Fibroblast of lung (primary cell): Measurements from ENCODE around the gene AKNA. TPM values are rescaled to one million over a fixed set of nuclear protein-coding genes. Genes with fewer than 3 reads are reported as not detected.

Source experiments
- DNase-seq, 2 donors: peaks; one replicate each; pipeline versions ENCODE4 v3.0.0 to v3.0.0-alpha.2; 2010; ENCODE audit warnings: low read depth in 2 of 2
- H2AFZ ChIP-seq: 2 replicates; pipeline ENCODE4 v1.5.1; 2012; ENCODE audit warnings: low read length, control low read depth, inconsistent platforms
- H3K27ac ChIP-seq: 2 replicates; pipeline ENCODE4 v1.5.1; 2011; ENCODE audit warnings: low read length, control low read depth; ENCODE audit not compliant: insufficient read depth
- H3K27me3 ChIP-seq: 2 replicates; pipeline ENCODE4 v1.5.1; 2011; ENCODE audit warnings: mild to moderate bottlenecking, low read length; ENCODE audit not compliant: control insufficient read depth, insufficient read depth
- H3K36me3 ChIP-seq: 2 replicates; pipeline ENCODE4 v1.5.1; 2011; ENCODE audit warnings: low read length; ENCODE audit not compliant: control insufficient read depth, insufficient read depth
- H3K4me1 ChIP-seq: 2 replicates; pipeline ENCODE4 v1.5.1; 2011; ENCODE audit warnings: low read length; ENCODE audit not compliant: control insufficient read depth, insufficient read depth; ENCODE audit errors: extremely low read depth
- H3K4me2 ChIP-seq: 2 replicates; pipeline ENCODE4 v1.5.1; 2011; ENCODE audit warnings: low read length, control low read depth; ENCODE audit not compliant: insufficient read depth; ENCODE audit errors: extremely low read depth
- H3K4me3 ChIP-seq, 4 experiments: fragments of 200-600 bp in 1 of 4; sonication (generic) in 1 of 4; replicated peaks in 1 of 4; 2 replicates each; pipeline ENCODE4 v1.5.1; 2011 to 2016; ENCODE audit warnings: low read length in 4 of 4, low read depth in 3 of 4, mild to moderate bottlenecking in 3 of 4, control low read depth in 2 of 4, inconsistent platforms in 1 of 4, mixed read lengths in 1 of 4; ENCODE audit not compliant: insufficient read depth in 1 of 4; ENCODE audit errors: control extremely low read depth in 1 of 4
- H3K79me2 ChIP-seq: 2 replicates; pipeline ENCODE4 v1.5.1; 2012; ENCODE audit warnings: mild to moderate bottlenecking, low read length, inconsistent platforms; ENCODE audit not compliant: control insufficient read depth, insufficient read depth
- H3K9ac ChIP-seq: 2 replicates; pipeline ENCODE4 v1.5.1; 2011; ENCODE audit warnings: mild to moderate bottlenecking, low read length, control low read depth; ENCODE audit not compliant: insufficient read depth
- H3K9me3 ChIP-seq: 2 replicates; pipeline ENCODE4 v1.5.1; 2012; ENCODE audit warnings: low read depth, low read length; ENCODE audit not compliant: control insufficient read depth, insufficient read depth
- H4K20me1 ChIP-seq: 2 replicates; pipeline ENCODE4 v1.5.1; 2011; ENCODE audit warnings: low read length; ENCODE audit not compliant: control insufficient read depth, insufficient read depth; ENCODE audit errors: extremely low read depth
- EZH2 ChIP-seq: IDR thresholded peaks from 2 replicates; pipeline ENCODE4 v1.5.1; 2012; ENCODE audit warnings: low read length, control low read depth, mild to moderate bottlenecking; ENCODE audit errors: missing control alignments
- polyA plus RNA-seq, 2 donors: library from polyadenylated mRNA; depleted of rRNA in 1 of 2; stranded (reverse) in 1 of 2; unstranded in 1 of 2; fragments of >200 nt; gene quantifications; 2 replicates each; pipeline ENCODE4 v1.2.1, GENCODE V29; 2011 to 2012; ENCODE audit warnings: missing spikeins in 1 of 2
- total RNA-seq: library from RNA; depleted of rRNA; stranded (reverse); fragments of >200 nt; gene quantifications from 2 replicates; pipeline ENCODE4 v1.2.1, GENCODE V29; 2014
- TF ChIP-seq, protein P1 (sequence below), 2 donors: IDR thresholded peaks in 1 of 2; conservative IDR thresholded peaks in 1 of 2; 1 replicate in 1 of 2; 2 replicates in 1 of 2; pipeline ENCODE4 v1.5.1; 2011 to 2012; ENCODE audit warnings: low read length in 2 of 2, control low read depth in 1 of 2, inconsistent platforms in 1 of 2, low read depth in 1 of 2, mild to moderate bottlenecking in 1 of 2

AKNA gene
- total and polyA plus RNA-seq, 2 donors (not counting 1 experiment from before 2014, with no cell fraction given) = 5.6 to 19.3 TPM

- no peaks in the 10 kb centered on the region for H3K36me3 ChIP-seq
- TF ChIP-seq EZH2 = no peak
- TF ChIP-seq, protein P1, sequence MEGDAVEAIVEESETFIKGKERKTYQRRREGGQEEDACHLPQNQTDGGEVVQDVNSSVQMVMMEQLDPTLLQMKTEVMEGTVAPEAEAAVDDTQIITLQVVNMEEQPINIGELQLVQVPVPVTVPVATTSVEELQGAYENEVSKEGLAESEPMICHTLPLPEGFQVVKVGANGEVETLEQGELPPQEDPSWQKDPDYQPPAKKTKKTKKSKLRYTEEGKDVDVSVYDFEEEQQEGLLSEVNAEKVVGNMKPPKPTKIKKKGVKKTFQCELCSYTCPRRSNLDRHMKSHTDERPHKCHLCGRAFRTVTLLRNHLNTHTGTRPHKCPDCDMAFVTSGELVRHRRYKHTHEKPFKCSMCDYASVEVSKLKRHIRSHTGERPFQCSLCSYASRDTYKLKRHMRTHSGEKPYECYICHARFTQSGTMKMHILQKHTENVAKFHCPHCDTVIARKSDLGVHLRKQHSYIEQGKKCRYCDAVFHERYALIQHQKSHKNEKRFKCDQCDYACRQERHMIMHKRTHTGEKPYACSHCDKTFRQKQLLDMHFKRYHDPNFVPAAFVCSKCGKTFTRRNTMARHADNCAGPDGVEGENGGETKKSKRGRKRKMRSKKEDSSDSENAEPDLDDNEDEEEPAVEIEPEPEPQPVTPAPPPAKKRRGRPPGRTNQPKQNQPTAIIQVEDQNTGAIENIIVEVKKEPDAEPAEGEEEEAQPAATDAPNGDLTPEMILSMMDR (conservative IDR thresholded peaks at IDR 0.05 in 1 of 2, IDR thresholded peaks at IDR 0.05 in 1 of 2; ENCODE audit: low read depth in 1 of 2, low read length in 2 of 2) = no peak
- H3K27me3 ChIP-seq = peaks cover 3% of the 10 kb centered on the region
- DNase-seq = no peak
- H3K9ac ChIP-seq = no peak overlapping the region
- H4K20me1 ChIP-seq = no peaks in the 10 kb centered on the region
- no peak overlapping the region for H2AFZ ChIP-seq
- no peak overlapping the region for H3K27ac ChIP-seq
- no peak overlapping the region for H3K4me3 ChIP-seq
- no peaks in the 10 kb centered on the region for H3K9me3 ChIP-seq
- no peaks in the 10 kb centered on the region for H3K4me1 ChIP-seq
- no peaks in the 10 kb centered on the region for H3K79me2 ChIP-seq
- H3K4me2 ChIP-seq = no peak overlapping the region
Measured at GRCh38 chr9:114410910-114411309, 23.1 kb upstream of the AKNA start.

- Histone ChIP-seq H2AFZ (no peak overlapping the region), H3K4me1 (no peaks in the 10 kb centered on the region), H3K4me2 (no peak overlapping the region), H3K9ac (no peak overlapping the region), H3K79me2 (no peaks in the 10 kb centered on the region), H3K27me3 (peaks cover 3% of the 10 kb centered on the region), H4K20me1 (no peaks in the 10 kb centered on the region), H3K4me3 (no peak overlapping the region), H3K9me3 (no peaks in the 10 kb centered on the region), H3K27ac (no peak overlapping the region), H3K36me3 (no peaks in the 10 kb centered on the region)
- DNase-seq = no peak
- TF ChIP-seq EZH2 = no peak
- TF ChIP-seq, protein P1 (conservative IDR thresholded peaks at IDR 0.05 in 1 of 2, IDR thresholded peaks at IDR 0.05 in 1 of 2; ENCODE audit: low read depth in 1 of 2, low read length in 2 of 2) = no peak
Measured at GRCh38 chr9:114409842-114410241, 22.1 kb upstream of the AKNA start.

DNA sequence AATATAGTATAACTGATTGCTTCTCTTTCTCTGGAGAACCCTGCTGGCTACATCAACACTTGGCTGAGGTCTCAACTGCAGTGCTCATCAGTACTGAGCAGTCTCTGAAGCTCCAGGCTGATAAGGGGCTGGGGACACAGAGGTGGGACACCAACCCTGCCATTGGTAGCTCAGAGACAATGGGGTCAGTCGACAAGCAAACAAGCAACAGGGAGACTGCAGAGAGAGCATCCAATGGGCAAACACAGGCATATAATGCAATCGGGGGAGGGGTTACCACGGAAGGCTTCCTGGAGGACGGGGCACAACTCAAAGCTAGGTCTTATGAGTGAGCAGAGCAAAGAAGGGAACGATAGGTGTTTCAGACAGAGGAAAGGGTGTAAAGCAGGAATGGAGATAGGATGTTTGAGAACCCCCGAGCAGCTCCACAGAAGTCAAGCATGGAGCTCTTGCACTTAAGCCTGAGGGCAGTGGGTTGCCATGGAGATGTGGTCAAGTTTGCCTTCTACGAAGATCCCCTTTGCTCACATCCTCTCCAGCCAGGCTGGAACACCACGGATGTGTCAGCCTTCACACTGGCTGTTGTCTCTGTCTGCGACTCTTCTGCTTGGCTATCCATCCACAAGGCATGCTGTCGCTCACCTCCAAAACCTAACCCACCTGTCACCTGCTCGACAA, 21.5 kb upstream of the AKNA start:
- Histone ChIP-seq H2AFZ (no peak overlapping the region), H3K4me3 (no peak overlapping the region), H4K20me1 (no peaks in the 10 kb centered on the region), H3K27me3 (peaks cover 3% of the 10 kb centered on the region), H3K9ac (no peak overlapping the region), H3K9me3 (no peaks in the 10 kb centered on the region), H3K4me1 (no peaks in the 10 kb centered on the region), H3K36me3 (no peaks in the 10 kb centered on the region), H3K4me2 (no peak overlapping the region), H3K79me2 (no peaks in the 10 kb centered on the region), H3K27ac (no peak overlapping the region)
- TF ChIP-seq, protein P1 (conservative IDR thresholded peaks at IDR 0.05 in 1 of 2, IDR thresholded peaks at IDR 0.05 in 1 of 2; ENCODE audit: low read depth in 1 of 2, low read length in 2 of 2) = no peak
- no peak for TF ChIP-seq EZH2
- peak in 1 of 2 donors; percentile 48 for DNase-seq
